ENCODE data around the gene WNT3. TPM values are rescaled to one million over a fixed set of nuclear protein-coding genes. Genes with fewer than 3 reads are reported as not detected.

The WNT3 gene
- total and polyA plus RNA-seq, 2 experiments from 2014 or later = 6.1 to 7.3 TPM

DNA sequence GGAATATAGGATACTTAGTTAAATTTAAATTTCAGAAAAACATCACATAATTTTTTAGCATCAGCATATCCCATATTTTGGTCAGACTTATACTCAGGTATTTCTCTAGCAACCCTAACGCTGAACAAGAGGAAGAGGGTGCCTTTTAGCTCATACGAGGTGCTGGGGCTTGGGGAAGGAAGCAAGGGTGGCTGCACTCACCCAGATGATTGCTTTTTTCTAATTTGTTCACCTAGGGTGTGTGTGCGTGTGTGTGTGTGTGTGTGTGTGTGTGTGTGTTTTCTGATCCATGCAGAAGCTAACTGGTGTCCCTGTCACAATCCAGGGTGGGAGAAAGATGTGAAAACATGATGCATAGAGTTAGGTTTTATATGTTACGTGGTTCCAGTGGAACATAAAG lies 81.2 kb downstream of the WNT3 start:
- H4K20me1 ChIP-seq (ENCODE audit: insufficient read depth, poor library complexity, severe bottlenecking) = no peaks in the 10 kb centered on the region
- DNase-seq (ENCODE audit: low spot score) = no peak
- H3K4me2 ChIP-seq = no peak overlapping the region
- no peaks in the 10 kb centered on the region for H3K9me2 ChIP-seq (replicated peaks; ENCODE audit: insufficient read depth)
- 91% methylated on average over 4 of the region's 4 CpGs for WGBS (ENCODE audit: low lambda C conversion rate, missing lambda C conversion rate)
- H3K4me1 ChIP-seq (ENCODE audit: insufficient read depth) = peaks cover 6% of the 10 kb centered on the region
- no peaks in the 10 kb centered on the region for H3K9me3 ChIP-seq (ENCODE audit: low read depth)
- H2AFZ ChIP-seq = no peak overlapping the region
- H3K27ac ChIP-seq = no peak overlapping the region
- H3K27me3 ChIP-seq = no peaks in the 10 kb centered on the region
- H3K79me2 ChIP-seq = no peaks in the 10 kb centered on the region
- no peaks in the 10 kb centered on the region for H3K36me3 ChIP-seq (replicated peaks; ENCODE audit: insufficient read depth, low read depth)
- TF ChIP-seq EZH2phosphoT487 (IDR thresholded peaks at IDR 0.05; ENCODE audit: low read depth, severe bottlenecking, unreplicated experiment) (no peak), EZH2 (IDR thresholded peaks at IDR 0.05; ENCODE audit: borderline replicate concordance) (no peak)
- TF ChIP-seq, protein P1, sequence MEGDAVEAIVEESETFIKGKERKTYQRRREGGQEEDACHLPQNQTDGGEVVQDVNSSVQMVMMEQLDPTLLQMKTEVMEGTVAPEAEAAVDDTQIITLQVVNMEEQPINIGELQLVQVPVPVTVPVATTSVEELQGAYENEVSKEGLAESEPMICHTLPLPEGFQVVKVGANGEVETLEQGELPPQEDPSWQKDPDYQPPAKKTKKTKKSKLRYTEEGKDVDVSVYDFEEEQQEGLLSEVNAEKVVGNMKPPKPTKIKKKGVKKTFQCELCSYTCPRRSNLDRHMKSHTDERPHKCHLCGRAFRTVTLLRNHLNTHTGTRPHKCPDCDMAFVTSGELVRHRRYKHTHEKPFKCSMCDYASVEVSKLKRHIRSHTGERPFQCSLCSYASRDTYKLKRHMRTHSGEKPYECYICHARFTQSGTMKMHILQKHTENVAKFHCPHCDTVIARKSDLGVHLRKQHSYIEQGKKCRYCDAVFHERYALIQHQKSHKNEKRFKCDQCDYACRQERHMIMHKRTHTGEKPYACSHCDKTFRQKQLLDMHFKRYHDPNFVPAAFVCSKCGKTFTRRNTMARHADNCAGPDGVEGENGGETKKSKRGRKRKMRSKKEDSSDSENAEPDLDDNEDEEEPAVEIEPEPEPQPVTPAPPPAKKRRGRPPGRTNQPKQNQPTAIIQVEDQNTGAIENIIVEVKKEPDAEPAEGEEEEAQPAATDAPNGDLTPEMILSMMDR (IDR thresholded peaks at IDR 0.05; ENCODE audit: poor library complexity) = no peak
- no peak overlapping the region for H3K4me3 ChIP-seq

GRCh38 chr17:46736100-46736499 lies 82.4 kb downstream of the WNT3 start:
- Histone ChIP-seq H3K27me3 (no peaks in the 10 kb centered on the region), H3K4me1 (ENCODE audit: insufficient read depth) (no peaks in the 10 kb centered on the region), H3K79me2 (no peaks in the 10 kb centered on the region), H3K9me2 (replicated peaks; ENCODE audit: insufficient read depth) (no peaks in the 10 kb centered on the region), H3K36me3 (replicated peaks; ENCODE audit: insufficient read depth, low read depth) (no peaks in the 10 kb centered on the region), H3K9me3 (ENCODE audit: low read depth) (no peaks in the 10 kb centered on the region), H3K4me3 (no peak overlapping the region), H4K20me1 (ENCODE audit: insufficient read depth, poor library complexity, severe bottlenecking) (no peaks in the 10 kb centered on the region), H3K27ac (no peak overlapping the region), H3K4me2 (no peak overlapping the region), H2AFZ (no peak overlapping the region)
- TF ChIP-seq EZH2phosphoT487 (IDR thresholded peaks at IDR 0.05; ENCODE audit: low read depth, severe bottlenecking, unreplicated experiment) (no peak), EZH2 (IDR thresholded peaks at IDR 0.05; ENCODE audit: borderline replicate concordance) (no peak)
- TF ChIP-seq, protein P1 (IDR thresholded peaks at IDR 0.05; ENCODE audit: poor library complexity) = no peak
- no peak for DNase-seq (ENCODE audit: low spot score)

DNA sequence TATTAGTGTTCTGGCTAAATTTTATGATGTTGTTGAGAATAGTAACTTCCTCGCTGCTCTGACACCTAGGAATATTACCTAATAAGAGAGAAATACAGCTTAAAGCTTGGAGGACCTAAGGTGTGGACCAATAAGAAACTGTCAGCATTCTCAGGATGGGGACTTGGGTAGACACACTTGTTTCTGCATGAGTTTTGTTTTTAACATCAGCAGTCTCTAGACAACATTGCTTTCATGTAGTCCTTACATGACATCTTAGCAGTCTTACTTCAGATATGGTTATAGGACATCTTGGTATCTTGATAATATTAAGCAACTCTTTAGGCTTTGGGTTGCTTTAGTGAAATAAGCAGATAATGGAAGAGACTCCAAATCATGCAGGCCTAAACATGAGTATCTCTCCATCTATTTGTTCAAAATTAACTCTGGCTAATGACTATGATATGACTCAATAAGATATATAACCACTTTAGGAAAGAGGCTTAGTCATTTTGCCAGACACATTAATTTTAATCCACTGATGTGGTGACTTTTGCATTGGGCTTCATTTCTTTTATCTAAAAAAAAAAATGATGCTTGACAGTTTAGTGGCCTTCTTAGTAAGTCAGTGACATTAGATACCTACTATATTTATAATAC lies 84.5 kb downstream of the WNT3 start:
- Histone ChIP-seq H4K20me1 (ENCODE audit: insufficient read depth, poor library complexity, severe bottlenecking) (no peaks in the 10 kb centered on the region), H3K4me1 (ENCODE audit: insufficient read depth) (no peaks in the 10 kb centered on the region), H3K27ac (no peak overlapping the region), H3K9me2 (replicated peaks; ENCODE audit: insufficient read depth) (no peaks in the 10 kb centered on the region), H3K4me3 (no peak overlapping the region), H3K27me3 (no peaks in the 10 kb centered on the region), H3K4me2 (no peak overlapping the region), H3K79me2 (no peaks in the 10 kb centered on the region), H3K36me3 (replicated peaks; ENCODE audit: insufficient read depth, low read depth) (no peaks in the 10 kb centered on the region), H3K9me3 (ENCODE audit: low read depth) (no peaks in the 10 kb centered on the region), H2AFZ (no peak overlapping the region)
- no peak for DNase-seq (ENCODE audit: low spot score)
- WGBS (ENCODE audit: low lambda C conversion rate, missing lambda C conversion rate) = 97% methylated on average over 1 of the region's 1 CpG
- TF ChIP-seq EZH2phosphoT487 (IDR thresholded peaks at IDR 0.05; ENCODE audit: low read depth, severe bottlenecking, unreplicated experiment) (no peak), EZH2 (IDR thresholded peaks at IDR 0.05; ENCODE audit: borderline replicate concordance) (no peak)
- TF ChIP-seq, protein P1 (IDR thresholded peaks at IDR 0.05; ENCODE audit: poor library complexity) = no peak

Data from hepatocyte (in vitro differentiated cells).